Brain microvascular endothelial cell (primary cell): Measurements from ENCODE around the gene MED16.

Experiments used
- DNase-seq: peaks from one replicate; pipeline ENCODE4 v3.0.0-alpha.2; 2020
- H3K27ac ChIP-seq: fragments of 250-450 bp; sonication (Bioruptor Pico); 2 replicates; pipeline ENCODE4 v1.5.1; 2020; ENCODE audit warnings: mild to moderate bottlenecking, moderate library complexity
- H3K27me3 ChIP-seq: fragments of 250-450 bp; sonication (Bioruptor Pico); replicated peaks from 2 replicates; pipeline ENCODE4 v1.5.1; 2020; ENCODE audit warnings: mild to moderate bottlenecking
- H3K36me3 ChIP-seq: fragments of 250-450 bp; sonication (Bioruptor Pico); replicated peaks from 2 replicates; pipeline ENCODE4 v1.5.1; 2020; ENCODE audit warnings: mild to moderate bottlenecking
- H3K4me3 ChIP-seq: 2 replicates; pipeline ENCODE4 v1.5.1; 2011; ENCODE audit warnings: low read depth, mild to moderate bottlenecking, control low read depth, low read length, moderate library complexity
- in situ Hi-C: cut with HindIII; loops from 2 replicates; pipeline ENCODE4 v1.10.0; 2017; ENCODE audit warnings: low sequenced_read_pairs, low pct_ligation_motif_present
- TF ChIP-seq, protein P1 (sequence below): IDR thresholded peaks from 2 replicates; pipeline ENCODE4 v1.5.1; 2011; ENCODE audit warnings: low read depth, mild to moderate bottlenecking, moderate library complexity, low read length, control low read depth, inconsistent platforms; ENCODE audit errors: missing control alignments

The MED16 gene

DNA sequence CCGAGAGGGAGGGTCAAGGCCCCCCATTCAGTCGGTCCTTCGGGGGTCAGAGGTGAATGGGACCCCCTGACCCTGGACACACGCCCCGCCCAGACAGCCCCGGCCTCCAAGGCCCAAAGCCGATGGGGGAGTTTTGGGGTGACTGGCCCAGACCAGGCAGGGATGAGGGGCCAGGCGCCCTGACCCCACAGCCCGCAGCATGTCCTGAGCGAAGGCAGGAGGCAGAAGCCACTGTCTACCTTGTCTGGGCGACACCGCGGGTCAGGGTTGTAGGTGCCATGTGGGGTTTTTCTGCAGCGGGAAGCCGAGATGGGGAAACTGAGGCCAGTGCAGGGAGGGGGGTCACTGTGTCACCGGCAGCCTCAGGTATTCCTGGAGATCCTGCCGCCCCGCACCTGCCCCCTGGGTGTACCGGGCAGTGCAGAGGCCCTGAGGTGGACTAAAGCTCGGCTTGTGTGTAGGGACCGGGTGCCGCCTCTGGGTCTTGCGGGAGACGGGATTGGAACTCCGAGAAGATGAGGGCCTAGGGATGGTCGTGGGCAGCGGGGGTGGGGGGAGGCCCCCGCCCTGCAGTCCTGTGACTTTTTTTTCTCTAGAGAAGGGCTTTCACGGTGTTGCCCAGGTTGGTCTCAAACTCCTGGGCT, 41.3 kb upstream of the MED16 start:
- no peaks in the 10 kb centered on the region for H3K27me3 ChIP-seq
- TF ChIP-seq, protein P1, sequence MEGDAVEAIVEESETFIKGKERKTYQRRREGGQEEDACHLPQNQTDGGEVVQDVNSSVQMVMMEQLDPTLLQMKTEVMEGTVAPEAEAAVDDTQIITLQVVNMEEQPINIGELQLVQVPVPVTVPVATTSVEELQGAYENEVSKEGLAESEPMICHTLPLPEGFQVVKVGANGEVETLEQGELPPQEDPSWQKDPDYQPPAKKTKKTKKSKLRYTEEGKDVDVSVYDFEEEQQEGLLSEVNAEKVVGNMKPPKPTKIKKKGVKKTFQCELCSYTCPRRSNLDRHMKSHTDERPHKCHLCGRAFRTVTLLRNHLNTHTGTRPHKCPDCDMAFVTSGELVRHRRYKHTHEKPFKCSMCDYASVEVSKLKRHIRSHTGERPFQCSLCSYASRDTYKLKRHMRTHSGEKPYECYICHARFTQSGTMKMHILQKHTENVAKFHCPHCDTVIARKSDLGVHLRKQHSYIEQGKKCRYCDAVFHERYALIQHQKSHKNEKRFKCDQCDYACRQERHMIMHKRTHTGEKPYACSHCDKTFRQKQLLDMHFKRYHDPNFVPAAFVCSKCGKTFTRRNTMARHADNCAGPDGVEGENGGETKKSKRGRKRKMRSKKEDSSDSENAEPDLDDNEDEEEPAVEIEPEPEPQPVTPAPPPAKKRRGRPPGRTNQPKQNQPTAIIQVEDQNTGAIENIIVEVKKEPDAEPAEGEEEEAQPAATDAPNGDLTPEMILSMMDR = no peak
- H3K36me3 ChIP-seq = peaks cover 14% of the 10 kb centered on the region
- H3K4me3 ChIP-seq = no peak overlapping the region
- DNase-seq = no peak
- no peak overlapping the region for H3K27ac ChIP-seq
- in situ Hi-C loops = no loop called here

DNA sequence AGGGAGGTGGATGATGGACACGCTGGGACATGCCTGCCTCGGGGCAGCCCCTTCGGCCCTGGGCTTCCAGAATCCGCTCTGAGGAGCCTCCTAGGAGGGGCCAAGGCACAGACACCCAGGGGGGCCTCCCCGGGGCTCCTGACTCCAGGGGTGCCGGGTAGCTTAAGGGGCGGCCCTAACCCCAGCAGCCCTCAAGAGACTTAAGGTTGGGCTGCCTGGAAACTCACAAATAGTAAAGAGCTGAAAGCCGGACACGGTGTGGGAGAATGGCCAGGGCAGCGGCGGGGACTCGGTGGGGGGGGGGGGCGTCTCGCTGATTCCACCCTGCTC, 40.5 kb upstream of the MED16 start:
- H3K27ac ChIP-seq = peak overlapping the region; percentile 30
- no peak for DNase-seq
- in situ Hi-C loops = no loop called here
- peaks cover 12% of the 10 kb centered on the region for H3K36me3 ChIP-seq
- H3K27me3 ChIP-seq = no peaks in the 10 kb centered on the region
- peak overlapping the region; percentile 22 for H3K4me3 ChIP-seq
- TF ChIP-seq, protein P1 = no peak

DNA sequence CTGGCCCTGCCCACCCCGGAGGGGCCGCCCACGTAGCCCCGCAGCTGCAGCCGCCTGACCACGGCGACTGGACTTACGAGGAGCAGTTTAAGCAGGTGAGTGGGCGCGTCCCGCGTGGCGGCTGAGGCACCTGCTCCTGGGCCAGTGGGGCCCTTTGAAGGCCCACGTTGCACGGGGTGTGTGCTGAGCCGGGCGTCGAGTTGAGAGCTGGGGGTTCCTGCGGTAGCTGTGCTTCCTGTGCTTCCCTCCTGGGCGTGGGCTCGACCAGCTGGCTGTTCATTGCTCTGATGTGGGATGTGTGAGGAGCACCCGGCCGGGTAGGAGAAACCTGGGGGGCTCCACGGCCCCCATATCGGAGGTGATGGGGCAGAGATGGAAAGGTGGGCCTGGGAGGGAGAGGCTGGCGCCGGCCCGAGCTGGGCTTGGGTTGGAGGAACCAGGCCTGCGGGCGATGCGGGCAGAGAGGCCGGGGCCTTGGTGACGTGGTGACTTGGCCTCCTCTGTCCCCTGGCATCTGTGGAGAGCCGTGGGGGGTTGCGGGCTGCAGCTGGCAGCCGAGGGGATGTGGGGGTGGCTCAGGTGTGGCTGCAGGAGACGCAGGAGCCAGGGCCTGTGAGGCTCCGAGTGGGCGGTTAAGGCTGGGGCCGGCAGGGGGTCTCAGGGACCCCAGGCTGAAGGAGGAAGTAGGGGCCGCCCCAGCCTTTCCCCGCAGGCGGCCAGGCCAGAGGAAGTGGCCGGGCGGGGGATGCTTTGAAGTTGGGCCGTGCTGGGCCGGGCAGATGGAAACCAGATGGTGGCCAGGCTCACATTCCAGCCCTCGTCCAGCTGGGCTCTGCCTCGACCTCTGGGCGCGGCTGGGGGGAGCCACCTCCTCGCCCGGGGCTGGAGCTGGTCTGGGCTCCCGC, 39.9 kb upstream of the MED16 start:
- DNase-seq = peak; percentile 70
- in situ Hi-C loops = no loop called here
- H3K27me3 ChIP-seq = no peaks in the 10 kb centered on the region
- TF ChIP-seq, protein P1 = peak; percentile 17
- peaks cover 12% of the 10 kb centered on the region for H3K36me3 ChIP-seq
- peak overlapping the region; percentile 22 for H3K4me3 ChIP-seq
- no peak overlapping the region for H3K27ac ChIP-seq

DNA sequence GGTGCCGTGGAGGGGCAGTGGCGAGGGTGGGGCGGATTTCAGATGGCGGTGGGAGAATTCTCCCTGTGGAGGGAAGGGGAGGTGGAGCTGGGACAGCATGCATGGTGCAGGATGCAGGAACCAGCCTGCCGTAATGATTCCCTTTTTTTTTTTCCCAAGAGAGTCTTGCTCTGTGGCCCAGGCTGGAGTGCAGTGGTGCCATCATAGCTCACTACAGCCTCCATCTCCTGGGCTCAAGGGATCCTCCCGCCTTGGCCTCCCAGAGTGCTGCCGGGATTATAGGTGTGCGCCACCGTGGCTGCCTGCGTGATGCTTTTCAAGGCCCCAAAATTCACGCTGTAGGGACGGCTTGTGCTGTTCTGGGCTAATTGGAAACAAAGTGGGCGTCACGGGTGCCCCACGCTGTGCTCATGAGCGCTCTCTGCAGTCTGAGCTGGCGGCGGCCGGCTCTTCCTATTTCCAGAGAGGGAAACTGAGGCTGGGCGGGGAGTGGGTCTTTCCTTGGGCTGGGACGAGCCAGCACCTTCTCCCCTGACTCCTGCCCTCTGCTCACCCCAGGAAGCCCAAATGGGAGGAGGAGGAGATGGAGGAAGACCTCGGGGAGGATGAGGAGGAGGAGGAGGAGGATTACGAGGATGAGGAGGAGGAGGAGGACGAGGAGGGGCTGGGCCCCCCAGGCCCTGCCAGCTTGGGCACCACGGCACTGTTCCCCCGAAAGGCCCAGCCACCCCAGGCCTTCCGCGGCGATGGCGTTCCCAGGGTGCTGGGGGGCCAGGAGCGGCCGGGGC, 39.1 kb upstream of the MED16 start:
- Histone ChIP-seq H3K36me3 (peaks cover 9% of the 10 kb centered on the region), H3K27ac (no peak overlapping the region), H3K4me3 (no peak overlapping the region), H3K27me3 (no peaks in the 10 kb centered on the region)
- TF ChIP-seq, protein P1 = no peak
- no peak for DNase-seq
- in situ Hi-C loops = no loop called here

DNA sequence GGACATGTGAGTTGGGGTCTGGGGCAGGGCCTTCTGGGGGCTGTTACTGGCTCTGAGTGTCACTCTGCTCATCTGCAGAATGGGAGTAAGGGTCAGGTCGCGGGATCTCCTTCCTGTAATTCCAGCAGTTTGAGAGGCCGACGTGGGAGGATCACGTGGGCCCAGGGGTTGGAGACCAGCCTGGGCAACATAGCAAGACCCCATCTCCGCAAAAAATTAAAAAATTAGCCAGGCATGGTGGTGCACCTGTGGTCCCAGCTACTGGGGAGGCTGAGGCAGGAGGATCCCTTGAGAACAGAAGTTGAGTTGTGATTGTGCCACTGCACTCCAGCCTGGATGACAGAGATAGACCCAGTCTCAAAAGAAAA, 36.9 kb upstream of the MED16 start:
- TF ChIP-seq, protein P1 = no peak
- in situ Hi-C loops = no loop called here
- H3K27ac ChIP-seq = no peak overlapping the region
- no peaks in the 10 kb centered on the region for H3K27me3 ChIP-seq
- H3K4me3 ChIP-seq = no peak overlapping the region
- no peak for DNase-seq
- H3K36me3 ChIP-seq = peaks cover 9% of the 10 kb centered on the region
